GM19328 (cell line): ENCODE measurements around the gene NUDT21.
"Not testable (repeated sequence)": the region's sequence is repeated elsewhere in the genome, so short reads cannot be mapped to it uniquely, and the experiment has no call there.

ENCODE experiments used
- ATAC-seq: cut with Tn5 transposase; IDR thresholded peaks from one replicate; pipeline ENCODE4 v1.9.1; 2021; ENCODE audit warnings: mild to moderate bottlenecking, moderate library complexity; ENCODE audit not compliant: unreplicated experiment

Gene NUDT21

GRCh38 chr16:56450986-56451752 lies at the start of gene NUDT21, which contains the start of gene OGFOD1:
Gene NUDT21, minus strand, starts transcription at chr16:56451332. Its CDS starts 130 bp downstream, at chr16:56451202.
Gene OGFOD1, plus strand, starts transcription at chr16:56451554. Its CDS starts 59 bp downstream, at chr16:56451613.
- peak; percentile 97 for ATAC-seq

DNA sequence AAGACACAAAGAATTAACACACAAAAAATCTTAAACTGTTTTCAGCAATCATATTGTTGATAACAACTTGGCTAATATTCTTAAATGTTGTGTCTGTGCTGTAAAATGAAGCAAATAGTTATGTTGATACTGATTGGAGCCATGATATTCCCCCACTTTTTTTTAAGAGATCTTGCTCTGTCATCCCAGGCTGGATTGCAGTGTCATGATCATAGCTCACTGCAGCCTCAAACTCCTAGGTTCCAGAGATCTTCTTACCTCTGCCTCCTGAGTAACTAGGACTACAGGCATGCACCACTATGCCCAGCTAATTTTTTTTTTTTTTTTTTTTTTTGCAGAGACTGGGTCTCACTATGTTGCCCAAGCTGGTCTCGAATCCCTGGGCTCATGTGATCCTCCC lies 42.7 kb upstream of the NUDT21 start:
- no peak for ATAC-seq

GRCh38 chr16:56493126-56493525 lies 42.0 kb upstream of the NUDT21 start:
- ATAC-seq, result no peak

- no peak for ATAC-seq
Measured at GRCh38 chr16:56491657-56492261, 40.6 kb upstream of the NUDT21 start.

GRCh38 chr16:56488868-56489267 lies 37.7 kb upstream of the NUDT21 start:
- ATAC-seq, result not testable (repeated sequence)

DNA sequence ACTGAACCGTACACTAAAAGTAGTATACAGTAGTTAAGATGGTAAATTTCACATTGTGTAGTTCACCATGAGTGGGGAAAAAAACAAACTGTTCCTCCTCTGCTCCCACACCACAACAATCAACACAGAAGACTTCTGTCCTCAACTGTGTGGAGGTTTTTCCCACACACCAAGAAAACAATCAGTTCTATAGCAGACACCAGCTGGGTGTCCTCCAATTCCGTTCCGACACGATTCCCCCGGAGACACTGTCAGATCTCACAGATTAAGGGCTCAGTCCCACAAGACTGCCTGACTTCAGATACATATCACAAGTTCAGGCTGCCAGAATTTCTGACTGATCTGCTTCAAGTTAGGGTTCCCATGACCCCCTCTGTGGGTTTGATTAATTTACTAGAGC lies 36.9 kb upstream of the NUDT21 start:
- ATAC-seq, result no peak

- ATAC-seq, result no peak
Measured at GRCh38 chr16:56483394-56483793, 32.3 kb upstream of the NUDT21 start.

GRCh38 chr16:56482683-56483236 lies 31.6 kb upstream of the NUDT21 start:
- no peak for ATAC-seq

DNA sequence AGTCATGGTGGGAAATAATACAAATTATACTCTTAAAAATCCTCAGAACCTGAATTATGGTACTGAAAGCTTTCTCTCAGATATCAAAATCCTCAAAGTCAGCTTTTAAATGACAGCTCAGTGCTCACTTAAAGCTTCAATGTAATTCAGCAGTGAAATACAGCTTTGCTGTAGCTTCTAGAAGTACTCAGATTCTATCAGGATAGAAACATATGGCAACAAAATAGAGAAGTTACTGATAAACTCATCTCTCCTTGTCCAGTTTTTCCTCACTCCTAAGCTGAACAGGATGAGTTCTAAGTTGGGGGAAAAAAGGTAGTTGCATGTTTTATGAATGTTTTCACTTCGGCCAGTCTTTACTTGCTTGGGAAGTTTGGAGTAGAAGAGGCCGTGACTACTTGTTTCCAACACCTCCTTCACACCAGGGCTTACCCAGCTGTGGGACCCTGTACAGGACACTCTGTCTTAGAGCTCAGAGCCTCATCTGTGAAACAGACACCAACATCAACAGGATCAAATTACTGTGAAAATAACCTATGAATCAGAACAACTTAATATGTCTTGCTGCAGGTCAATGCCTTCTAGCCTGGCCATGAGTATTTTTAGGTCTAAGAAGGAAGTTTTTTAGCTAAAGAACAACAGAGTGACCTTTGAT lies 30.5 kb upstream of the NUDT21 start:
- no peak for ATAC-seq

GRCh38 chr16:56480776-56481467 lies 29.8 kb upstream of the NUDT21 start:
- ATAC-seq, result no peak

DNA sequence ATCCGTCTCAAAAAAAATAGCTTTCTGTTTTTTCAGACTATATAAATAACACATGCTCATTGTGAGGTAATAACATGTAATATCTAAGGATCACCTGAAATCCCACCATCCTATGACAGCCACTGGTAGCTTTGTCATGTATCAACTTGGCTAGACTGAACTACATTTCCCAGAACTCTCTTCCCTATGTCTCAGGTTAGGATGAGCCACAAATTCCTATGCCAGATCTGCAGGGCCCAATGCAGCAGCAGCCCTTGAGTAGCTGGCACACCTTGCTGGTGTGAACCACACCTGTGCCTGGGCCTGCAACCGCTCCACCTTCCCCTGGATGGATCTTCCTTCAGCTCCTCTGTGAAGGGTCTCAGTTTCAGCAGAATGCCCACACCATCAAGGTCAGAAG lies 28.3 kb upstream of the NUDT21 start:
- no peak for ATAC-seq

DNA sequence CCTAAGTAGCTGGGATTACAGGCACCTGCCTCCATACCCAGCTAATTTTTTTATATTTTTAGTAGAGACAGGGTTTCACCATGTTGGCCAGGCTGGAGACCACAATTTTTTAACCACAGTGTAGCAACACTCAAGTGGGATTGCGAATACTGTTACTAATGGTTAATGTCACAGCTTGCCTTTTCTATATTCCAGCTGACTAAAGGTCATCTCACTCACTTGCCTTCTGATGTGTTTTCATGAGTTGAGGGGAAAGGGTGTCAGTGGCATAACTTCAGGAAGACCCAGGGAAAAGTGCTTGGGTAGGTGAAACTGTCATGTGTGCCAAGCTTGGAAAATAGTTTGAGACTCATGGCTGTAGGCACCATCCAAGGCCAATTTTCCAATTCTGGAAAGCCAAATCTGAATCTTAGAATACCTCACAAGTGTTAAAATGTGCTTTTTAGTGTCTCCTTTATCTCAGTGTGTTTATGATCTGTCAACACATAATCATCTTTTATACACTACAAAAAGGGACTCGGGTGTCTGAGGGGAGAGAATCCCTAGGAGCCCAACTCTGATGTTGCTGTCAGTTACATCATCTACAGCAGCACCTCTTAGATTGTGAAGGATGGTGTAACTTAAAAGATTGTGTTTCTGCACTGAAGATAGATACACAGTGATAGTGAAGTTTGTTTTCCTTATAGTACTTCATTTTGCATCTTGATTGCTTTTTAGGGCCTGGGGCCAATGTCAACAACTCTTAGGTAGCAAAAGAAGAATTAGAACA lies 27.3 kb upstream of the NUDT21 start:
- no peak for ATAC-seq

DNA sequence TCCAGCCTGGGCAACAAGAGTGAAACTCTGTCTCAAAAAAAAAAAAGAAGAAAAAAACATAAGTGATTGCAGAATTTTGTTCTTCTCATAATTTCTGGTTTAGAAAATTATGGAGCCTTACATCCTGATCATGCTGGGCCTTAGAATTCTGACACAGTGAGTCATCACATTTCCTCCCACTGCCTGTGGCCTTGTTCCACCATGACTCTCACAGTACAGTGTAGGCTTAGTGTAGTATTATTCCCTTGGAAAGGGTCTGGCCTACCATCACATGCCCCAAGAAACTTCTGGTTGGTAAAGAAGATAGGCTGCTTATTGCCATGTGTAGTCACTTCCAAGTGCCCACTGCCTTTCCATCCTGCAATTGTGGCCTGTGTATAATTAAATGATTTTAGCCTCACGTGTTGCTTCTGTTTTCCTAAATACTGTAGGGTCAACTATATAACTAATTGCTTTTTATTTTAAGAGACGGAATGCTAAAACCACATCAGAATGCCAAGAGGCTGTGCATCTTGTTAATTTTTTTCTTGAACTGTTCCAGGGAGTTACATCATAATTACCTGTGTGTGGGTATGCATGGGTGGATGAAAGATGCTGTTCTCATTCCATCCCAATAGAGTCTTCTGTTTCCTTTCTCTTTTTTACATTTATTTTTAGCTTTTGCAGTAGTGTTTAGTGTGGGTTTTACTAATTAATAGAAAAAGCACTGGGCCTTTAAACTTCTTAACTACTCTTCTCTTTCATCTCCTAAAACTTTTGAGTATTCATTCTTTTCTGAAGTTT lies 26.2 kb upstream of the NUDT21 start:
- ATAC-seq, result no peak

DNA sequence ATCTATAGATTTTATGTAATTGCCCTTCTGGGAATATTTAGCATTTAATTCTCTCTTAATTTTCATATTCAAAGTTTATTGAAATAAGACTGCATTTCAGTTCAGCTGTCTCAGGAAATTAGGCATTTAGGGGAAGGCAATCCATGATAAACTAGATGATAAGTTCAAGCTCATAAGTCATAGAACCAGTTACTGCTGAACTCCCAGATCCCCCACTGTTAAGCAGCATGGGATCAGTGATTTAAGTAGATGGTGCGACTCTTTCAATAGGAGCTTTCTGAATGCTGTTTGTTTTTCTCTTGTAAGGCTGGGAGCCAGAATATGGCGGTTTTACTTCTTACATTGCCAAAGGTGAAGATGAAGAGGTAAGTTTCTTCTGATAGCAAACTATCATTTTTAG lies 24.1 kb upstream of the NUDT21 start:
- no peak for ATAC-seq

DNA sequence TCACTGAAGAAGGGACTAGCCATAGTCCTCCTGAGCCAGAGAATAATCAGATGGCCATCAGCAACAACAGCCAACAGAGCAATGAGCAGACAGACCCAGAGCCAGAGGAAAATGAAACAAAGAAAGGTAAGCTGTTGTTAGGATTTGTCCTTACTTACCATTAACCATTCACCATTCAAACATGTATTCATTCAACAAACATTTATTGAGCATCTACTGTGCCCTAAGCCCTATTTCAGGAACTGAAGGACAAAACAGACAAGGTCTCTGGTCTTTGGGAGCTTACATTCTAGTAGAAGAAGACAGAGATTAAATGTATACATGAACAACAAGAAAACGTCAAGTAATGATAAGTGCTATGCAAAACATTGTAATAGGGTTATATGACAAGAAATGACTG lies 19.5 kb upstream of the NUDT21 start:
- ATAC-seq, result no peak

DNA sequence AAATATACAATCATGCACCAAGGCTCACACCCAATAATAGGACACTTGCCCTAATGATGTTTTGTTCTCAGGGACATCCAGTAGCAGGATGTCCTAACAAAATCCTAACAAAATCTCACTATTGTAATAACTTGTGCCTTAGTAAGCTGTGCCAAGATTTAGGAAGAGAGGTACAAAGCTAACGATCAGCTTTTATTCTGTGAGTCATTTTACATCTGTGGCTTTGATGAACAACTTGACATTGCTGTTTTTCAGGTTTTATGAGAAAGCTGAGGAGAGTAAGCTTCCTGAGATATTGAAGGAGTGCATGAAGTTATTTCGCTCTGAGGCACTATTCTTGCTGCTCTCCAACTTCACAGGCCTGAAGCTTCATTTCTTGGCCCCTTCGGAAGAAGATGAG lies 19.1 kb upstream of the NUDT21 start:
- ATAC-seq, result no peak

- no peak for ATAC-seq
Measured at GRCh38 chr16:56469748-56470147, 18.6 kb upstream of the NUDT21 start.

DNA sequence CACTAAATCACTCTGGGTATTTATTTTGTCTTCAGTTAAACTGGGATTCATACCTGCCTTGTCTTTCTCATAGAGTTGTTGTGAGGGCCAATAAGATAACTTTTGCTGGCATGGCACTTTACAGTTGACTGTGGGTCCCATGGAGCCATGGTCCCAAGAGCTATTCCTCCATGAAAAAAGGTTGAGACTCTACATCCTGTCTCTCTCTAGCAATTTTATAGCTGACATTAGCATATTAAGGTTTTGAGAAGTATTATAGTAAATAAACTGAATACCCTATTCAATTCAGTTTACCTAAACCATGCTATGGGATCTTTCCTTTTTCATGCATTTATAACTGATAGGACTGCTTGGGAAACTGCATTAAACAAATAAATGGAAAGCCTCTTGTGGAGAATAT lies 17.7 kb upstream of the NUDT21 start:
- ATAC-seq, result no peak

DNA sequence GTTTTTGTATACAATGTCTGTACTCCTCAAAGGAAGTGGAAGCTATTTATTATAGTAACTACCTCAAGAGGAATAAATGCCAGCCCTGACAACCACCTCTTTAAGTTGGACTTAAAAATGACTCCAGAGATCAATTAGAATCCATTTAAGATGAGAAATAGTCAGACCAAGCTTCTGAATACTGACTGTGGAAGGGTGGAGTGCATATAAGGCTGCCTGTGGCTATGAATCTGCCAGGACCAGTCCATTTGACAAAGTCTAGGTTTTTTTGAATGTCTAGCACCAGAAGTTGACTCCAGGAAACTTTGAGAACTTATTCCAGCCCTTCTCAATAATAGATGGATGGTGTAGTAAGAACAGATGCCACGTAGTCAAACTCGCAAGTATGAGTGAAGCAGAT lies 15.2 kb upstream of the NUDT21 start:
- ATAC-seq, result no peak

- no peak for ATAC-seq
Measured at GRCh38 chr16:56463153-56463552, 12.0 kb upstream of the NUDT21 start.
